ENCODE results near the gene TBCK.

Gene TBCK

GRCh38 chr4:106017975-106018374, 298.0 kb downstream of the TBCK start:
- in situ Hi-C loops (cut with HindIII; ENCODE audit: low sequenced_read_pairs) = no loop called here
- no peak for DNase-seq (ENCODE audit: low read depth, low spot score)
- H3K4me3 ChIP-seq (ENCODE audit: low read depth, low read length) = no peak overlapping the region
- no peak for TF ChIP-seq CTCF (IDR thresholded peaks at IDR 0.05; ENCODE audit: low read depth, low read length)

- no peak for DNase-seq (ENCODE audit: low read depth, low spot score)
- in situ Hi-C loops (cut with HindIII; ENCODE audit: low sequenced_read_pairs) = no loop called here
- no peak for TF ChIP-seq CTCF (IDR thresholded peaks at IDR 0.05; ENCODE audit: low read depth, low read length)
- no peak overlapping the region for H3K4me3 ChIP-seq (ENCODE audit: low read depth, low read length)
Measured at GRCh38 chr4:106011387-106011786, 304.6 kb downstream of the TBCK start.

GRCh38 chr4:106010761-106011160, 305.2 kb downstream of the TBCK start:
- in situ Hi-C loops (cut with HindIII; ENCODE audit: low sequenced_read_pairs) = no loop called here
- no peak for DNase-seq (ENCODE audit: low read depth, low spot score)
- H3K4me3 ChIP-seq (ENCODE audit: low read depth, low read length) = no peak overlapping the region
- TF ChIP-seq CTCF (IDR thresholded peaks at IDR 0.05; ENCODE audit: low read depth, low read length) = no peak

GRCh38 chr4:106002994-106003393, 313.0 kb downstream of the TBCK start:
- DNase-seq (ENCODE audit: low read depth, low spot score) = no peak
- in situ Hi-C loops (cut with HindIII; ENCODE audit: low sequenced_read_pairs) = no loop called here
- TF ChIP-seq CTCF (IDR thresholded peaks at IDR 0.05; ENCODE audit: low read depth, low read length) = no peak
- no peak overlapping the region for H3K4me3 ChIP-seq (ENCODE audit: low read depth, low read length)

GRCh38 chr4:105998171-105999063, 317.6 kb downstream of the TBCK start:
- in situ Hi-C loops (cut with HindIII; ENCODE audit: low sequenced_read_pairs) = no loop called here
- DNase-seq (ENCODE audit: low read depth, low spot score) = no peak
- no peak overlapping the region for H3K4me3 ChIP-seq (ENCODE audit: low read depth, low read length)
- no peak for TF ChIP-seq CTCF (IDR thresholded peaks at IDR 0.05; ENCODE audit: low read depth, low read length)

GRCh38 chr4:105996845-105997244, 319.2 kb downstream of the TBCK start:
- no peak overlapping the region for H3K4me3 ChIP-seq (ENCODE audit: low read depth, low read length)
- DNase-seq (ENCODE audit: low read depth, low spot score) = no peak
- in situ Hi-C loops (cut with HindIII; ENCODE audit: low sequenced_read_pairs) = no loop called here
- no peak for TF ChIP-seq CTCF (IDR thresholded peaks at IDR 0.05; ENCODE audit: low read depth, low read length)
